Renal pelvis (tissue), 12 donors: ENCODE data around the gene CPSF6. TPM values are rescaled to one million over a fixed set of nuclear protein-coding genes. Genes with fewer than 3 reads are reported as not detected.
"Not testable (repeated sequence)": the region's sequence is repeated elsewhere in the genome, so short reads cannot be mapped to it uniquely, and the experiment has no call there.

Experiments used
- DNase-seq: peaks from one replicate; pipeline ENCODE4 v3.0.0-alpha.2; 2013
- long read RNA-seq, 16 experiments: transcript quantifications; one replicate each; lab custom pipeline, GENCODE V29; 2026
- polyA plus RNA-seq, 3 donors: library from polyadenylated mRNA; unstranded; fragments of 120-200 nt; gene quantifications; one replicate each; pipeline ENCODE4 v1.2.1, GENCODE V29; 2013; ENCODE audit not compliant: insufficient read length in 3 of 3

CPSF6 gene, protein sequence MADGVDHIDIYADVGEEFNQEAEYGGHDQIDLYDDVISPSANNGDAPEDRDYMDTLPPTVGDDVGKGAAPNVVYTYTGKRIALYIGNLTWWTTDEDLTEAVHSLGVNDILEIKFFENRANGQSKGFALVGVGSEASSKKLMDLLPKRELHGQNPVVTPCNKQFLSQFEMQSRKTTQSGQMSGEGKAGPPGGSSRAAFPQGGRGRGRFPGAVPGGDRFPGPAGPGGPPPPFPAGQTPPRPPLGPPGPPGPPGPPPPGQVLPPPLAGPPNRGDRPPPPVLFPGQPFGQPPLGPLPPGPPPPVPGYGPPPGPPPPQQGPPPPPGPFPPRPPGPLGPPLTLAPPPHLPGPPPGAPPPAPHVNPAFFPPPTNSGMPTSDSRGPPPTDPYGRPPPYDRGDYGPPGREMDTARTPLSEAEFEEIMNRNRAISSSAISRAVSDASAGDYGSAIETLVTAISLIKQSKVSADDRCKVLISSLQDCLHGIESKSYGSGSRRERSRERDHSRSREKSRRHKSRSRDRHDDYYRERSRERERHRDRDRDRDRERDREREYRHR
- 100 to 1,000 TPM in 2 of 3 donors, 10 to 100 TPM in 1; 97.5 to 122 (median 118) TPM for polyA plus RNA-seq
- long read RNA-seq, donor 1, full-length matches to known transcripts = 15 of 20 reads
- long read RNA-seq, donor 1, partial matches to known transcripts = 0 of 20 reads
- long read RNA-seq, donor 1, other reads (novel, unspliced or antisense) = 5 of 20 reads
- long read RNA-seq, donor 2, full-length matches to known transcripts = 18 of 75 reads
- long read RNA-seq, donor 2, partial matches to known transcripts = 47 of 75 reads
- long read RNA-seq, donor 2, other reads (novel, unspliced or antisense) = 10 of 75 reads
- long read RNA-seq, donor 3, full-length matches to known transcripts = 14 of 40 reads
- long read RNA-seq, donor 3, partial matches to known transcripts = 21 of 40 reads
- long read RNA-seq, donor 3, other reads (novel, unspliced or antisense) = 5 of 40 reads
- long read RNA-seq, donor 4, full-length matches to known transcripts = 18 of 39 reads
- long read RNA-seq, donor 4, partial matches to known transcripts = 12 of 39 reads
- long read RNA-seq, donor 4, other reads (novel, unspliced or antisense) = 9 of 39 reads
- long read RNA-seq, donor 5, full-length matches to known transcripts = 3 of 3 reads
- long read RNA-seq, donor 5, partial matches to known transcripts = 0 of 3 reads
- long read RNA-seq, donor 5, other reads (novel, unspliced or antisense) = 0 of 3 reads
- long read RNA-seq, donor 6, full-length matches to known transcripts = 15 of 50 reads
- long read RNA-seq, donor 6, partial matches to known transcripts = 29 of 50 reads
- long read RNA-seq, donor 6, other reads (novel, unspliced or antisense) = 6 of 50 reads
- long read RNA-seq, donor 7, full-length matches to known transcripts = 20 of 44 reads
- long read RNA-seq, donor 7, partial matches to known transcripts = 17 of 44 reads
- long read RNA-seq, donor 7, other reads (novel, unspliced or antisense) = 7 of 44 reads
- long read RNA-seq, donor 8, full-length matches to known transcripts = 8 of 15 reads
- long read RNA-seq, donor 8, partial matches to known transcripts = 7 of 15 reads
- long read RNA-seq, donor 8, other reads (novel, unspliced or antisense) = 0 of 15 reads
- long read RNA-seq, donor 9, full-length matches to known transcripts = 23 of 52 reads
- long read RNA-seq, donor 9, partial matches to known transcripts = 21 of 52 reads
- long read RNA-seq, donor 9, other reads (novel, unspliced or antisense) = 8 of 52 reads
- long read RNA-seq, donor 10, full-length matches to known transcripts = 11 of 44 reads
- long read RNA-seq, donor 10, partial matches to known transcripts = 24 of 44 reads
- long read RNA-seq, donor 10, other reads (novel, unspliced or antisense) = 9 of 44 reads
- long read RNA-seq, donor 11, full-length matches to known transcripts = 7 of 12 reads
- long read RNA-seq, donor 11, partial matches to known transcripts = 5 of 12 reads
- long read RNA-seq, donor 11, other reads (novel, unspliced or antisense) = 0 of 12 reads
- long read RNA-seq, donor 12, full-length matches to known transcripts = 24 of 60 reads
- long read RNA-seq, donor 12, partial matches to known transcripts = 27 of 60 reads
- long read RNA-seq, donor 12, other reads (novel, unspliced or antisense) = 9 of 60 reads
- long read RNA-seq, donor 13, full-length matches to known transcripts = 8 of 15 reads
- long read RNA-seq, donor 13, partial matches to known transcripts = 7 of 15 reads
- long read RNA-seq, donor 13, other reads (novel, unspliced or antisense) = 0 of 15 reads
- long read RNA-seq, donor 14 = 0 reads
- long read RNA-seq, donor 15, full-length matches to known transcripts = 18 of 33 reads
- long read RNA-seq, donor 15, partial matches to known transcripts = 15 of 33 reads
- long read RNA-seq, donor 15, other reads (novel, unspliced or antisense) = 0 of 33 reads
- long read RNA-seq, donor 16, full-length matches to known transcripts = 23 of 43 reads
- long read RNA-seq, donor 16, partial matches to known transcripts = 10 of 43 reads
- long read RNA-seq, donor 16, other reads (novel, unspliced or antisense) = 10 of 43 reads

DNA sequence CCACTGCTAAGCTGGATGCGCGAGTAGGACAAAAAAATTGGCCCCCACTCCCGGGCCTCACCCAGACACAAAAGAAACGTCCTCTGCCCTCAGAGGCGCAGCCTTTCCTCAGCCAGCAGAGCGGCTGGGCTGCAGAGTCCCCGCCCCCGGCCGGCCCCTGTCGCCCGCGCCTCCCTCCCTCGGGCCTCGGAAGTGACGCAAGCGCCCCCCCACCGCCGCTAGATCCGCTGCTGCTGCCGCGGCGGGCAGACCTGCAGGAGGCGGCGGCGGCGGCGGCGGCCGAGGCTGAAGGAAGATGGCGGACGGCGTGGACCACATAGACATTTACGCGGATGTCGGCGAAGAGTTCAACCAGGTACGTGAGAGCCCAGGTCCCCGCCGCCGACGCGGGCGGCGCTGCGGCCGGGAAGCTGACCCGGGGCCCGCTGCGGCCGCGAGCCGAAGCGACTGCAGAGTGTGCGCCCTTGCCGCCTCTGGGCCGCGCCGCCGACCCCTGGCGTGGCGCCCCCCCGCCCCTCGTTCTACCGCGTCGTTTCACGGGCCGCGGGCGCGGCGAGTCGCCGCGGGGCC lies at the start of gene CPSF6:
Gene CPSF6 (plus strand): TSS at position 218 of the 570 bp plus-strand sequence. CDS start 78 bp downstream, at position 296.
- peak; percentile 95 for DNase-seq

DNA sequence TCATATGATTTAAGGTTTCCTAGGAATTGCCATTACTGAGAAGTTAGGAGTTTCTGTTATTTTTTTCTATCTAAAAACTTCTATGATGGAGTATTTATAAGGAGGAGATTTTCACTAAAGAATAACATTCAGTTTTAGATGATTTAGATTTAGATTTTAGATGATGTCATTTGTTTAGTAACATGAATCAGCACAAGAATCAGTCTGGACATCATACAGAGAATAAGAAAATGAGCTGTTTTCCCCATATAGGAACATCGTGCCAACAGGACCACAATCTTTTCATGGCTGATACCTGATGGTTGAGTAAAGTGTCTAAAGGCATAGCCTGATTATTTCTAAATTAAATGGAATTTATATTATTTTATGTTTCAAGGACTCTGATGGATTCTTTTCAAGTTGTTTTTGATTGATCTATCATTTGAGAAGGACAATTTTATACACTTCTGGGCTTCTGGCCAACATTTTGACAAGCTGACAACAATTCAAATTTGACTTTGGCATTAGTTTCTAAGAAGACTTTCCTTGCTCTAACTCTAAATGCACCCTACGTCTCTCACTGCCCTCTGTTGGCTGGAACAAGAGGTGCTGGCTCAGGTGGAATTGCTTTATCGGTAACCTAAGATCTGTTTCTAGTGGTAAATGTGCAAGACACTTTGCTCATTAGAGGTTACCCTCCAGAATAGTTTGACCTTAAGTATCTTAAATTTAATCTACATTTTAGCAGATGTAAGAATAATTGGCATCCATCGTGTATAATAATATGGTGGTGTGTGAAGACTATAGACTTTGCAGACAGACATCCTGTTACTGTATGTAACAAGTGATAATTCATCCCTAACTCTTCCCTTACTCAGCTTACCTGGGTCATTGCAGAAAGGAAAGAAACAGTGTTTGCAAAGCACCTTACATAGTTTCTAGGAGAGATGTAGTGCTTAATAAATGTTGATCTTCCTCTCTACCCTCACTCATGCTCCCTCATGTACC lies 42.8 kb upstream of the CPSF6 start:
- no peak for DNase-seq

GRCh38 chr12:69199976-69200375 lies 39.4 kb upstream of the CPSF6 start:
- DNase-seq = not testable (repeated sequence)

GRCh38 chr12:69204191-69204590 lies 35.2 kb upstream of the CPSF6 start:
- no peak for DNase-seq

- no peak for DNase-seq
Observed at GRCh38 chr12:69210661-69211060, 28.7 kb upstream of the CPSF6 start.

GRCh38 chr12:69211160-69211559 lies 28.2 kb upstream of the CPSF6 start:
- DNase-seq = no peak

DNA sequence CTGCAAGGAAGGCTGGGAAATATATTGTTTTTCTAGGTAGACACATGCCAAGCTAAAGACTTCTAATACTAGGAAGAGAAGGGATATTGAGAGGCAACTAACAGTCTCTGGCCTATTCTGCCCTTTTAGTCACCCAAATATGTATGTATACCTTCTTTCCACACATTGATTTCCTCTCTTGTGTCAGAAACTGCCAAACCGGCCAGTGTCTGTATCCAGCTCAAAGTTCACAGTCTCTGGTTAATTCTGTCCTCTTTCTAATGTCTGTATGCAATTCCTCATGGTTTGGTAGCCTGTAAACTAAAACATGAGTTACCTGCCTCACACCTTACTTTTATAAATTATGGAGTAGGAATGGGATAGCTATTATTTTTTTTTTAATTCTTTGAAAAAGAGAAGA lies 25.2 kb upstream of the CPSF6 start:
- no peak for DNase-seq

DNA sequence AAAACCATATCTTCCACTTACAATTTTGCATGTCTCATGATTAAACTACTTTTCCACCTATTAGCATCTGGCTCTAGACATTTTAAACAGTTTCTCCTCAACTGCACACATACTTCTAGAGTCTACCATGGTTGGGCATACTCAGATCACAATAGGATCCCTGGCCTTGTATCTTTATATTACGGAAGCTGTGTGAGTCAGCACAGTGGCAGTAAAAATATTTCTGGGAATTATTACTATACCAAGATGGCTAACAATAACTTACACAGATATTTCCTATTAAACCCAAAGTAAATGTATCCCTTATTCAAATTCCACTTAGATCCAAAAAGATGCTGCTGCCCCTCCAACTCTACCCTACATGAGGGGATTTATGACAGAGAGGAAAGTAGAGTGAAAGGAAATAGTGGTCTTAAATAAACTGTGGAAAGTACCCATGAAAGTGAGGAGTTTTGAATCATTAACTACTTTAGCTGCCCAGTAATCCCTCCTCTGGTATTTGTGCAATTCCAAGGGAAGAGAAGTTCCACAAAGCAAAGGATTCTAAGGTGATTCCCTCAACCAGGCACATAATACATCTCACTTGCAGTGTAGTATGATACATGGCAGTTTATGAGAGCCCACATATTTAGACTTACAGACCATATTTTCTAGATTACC lies 14.0 kb upstream of the CPSF6 start:
- no peak for DNase-seq

- DNase-seq = no peak
Observed at GRCh38 chr12:69231479-69231878, 7.9 kb upstream of the CPSF6 start.

GRCh38 chr12:69238589-69239351 lies 599 bp upstream of the CPSF6 start:
- DNase-seq = no peak

- DNase-seq = peak; percentile 41
Observed at GRCh38 chr12:69239922-69240630, 707 bp downstream of the CPSF6 start.

DNA sequence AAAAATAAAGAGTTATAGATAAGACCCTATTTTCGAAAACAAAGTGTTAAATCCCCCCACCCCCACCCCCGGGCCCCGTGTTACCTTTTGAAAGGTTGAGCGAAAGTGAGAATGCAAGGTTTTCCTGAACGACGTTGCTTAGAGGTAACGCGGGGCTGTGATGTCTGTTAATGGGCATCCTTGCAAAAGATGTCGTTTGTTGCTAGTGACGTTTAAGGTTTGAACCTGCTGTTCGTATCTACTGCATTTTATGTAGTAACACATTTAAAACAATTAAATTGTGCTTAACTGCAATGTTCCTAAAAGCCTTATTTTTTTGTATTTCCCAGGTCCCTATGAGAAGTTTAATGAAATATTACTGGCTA lies 1.2 kb downstream of the CPSF6 start:
- no peak for DNase-seq

- no peak for DNase-seq
Observed at GRCh38 chr12:69241438-69242092, 2.2 kb downstream of the CPSF6 start.
